ENCODE results near the gene TFB1M.
A peak's percentile ranks its signal among the peaks of the same experiment; 100 is the strongest.

TFB1M gene

DNA sequence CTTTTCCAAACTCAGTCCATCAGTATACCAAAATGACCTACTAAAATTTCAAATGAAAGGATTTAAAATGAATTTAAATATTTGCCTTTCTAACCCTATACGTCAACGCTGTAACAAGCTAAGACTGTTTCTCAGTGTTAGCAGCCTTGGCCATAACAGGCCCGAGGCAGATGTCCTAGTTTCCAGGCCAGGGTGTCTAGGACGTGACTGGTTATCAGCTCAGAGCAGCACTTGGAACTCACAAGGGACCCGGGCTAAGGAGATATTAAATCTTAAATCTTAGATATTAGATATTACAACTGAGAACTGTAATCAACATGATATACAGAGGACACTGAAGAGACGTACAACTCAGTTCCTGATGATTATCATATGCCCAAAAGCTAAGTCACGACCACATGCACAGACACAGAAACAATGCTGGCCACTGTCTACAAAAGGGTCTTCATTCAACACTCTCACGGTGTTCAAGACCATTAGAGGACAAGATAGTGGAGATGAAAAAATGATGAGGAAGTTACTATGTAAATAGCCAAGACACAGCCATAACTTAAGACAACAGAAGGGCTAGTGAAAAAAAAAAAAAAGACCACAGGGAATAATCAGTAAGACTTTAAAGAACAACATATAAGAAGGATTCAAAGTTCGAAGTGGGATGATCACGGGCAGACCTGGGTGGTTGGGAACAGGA, 50.8 kb downstream of the TFB1M start, which contains the start of gene CLDN20:
CLDN20 (plus strand) TSS at position 641 of the 691 bp plus-strand sequence. CDS start 11,707 bp downstream, outside the sequence.
- DNase-seq (ENCODE audit: low spot score) = no peak

DNA sequence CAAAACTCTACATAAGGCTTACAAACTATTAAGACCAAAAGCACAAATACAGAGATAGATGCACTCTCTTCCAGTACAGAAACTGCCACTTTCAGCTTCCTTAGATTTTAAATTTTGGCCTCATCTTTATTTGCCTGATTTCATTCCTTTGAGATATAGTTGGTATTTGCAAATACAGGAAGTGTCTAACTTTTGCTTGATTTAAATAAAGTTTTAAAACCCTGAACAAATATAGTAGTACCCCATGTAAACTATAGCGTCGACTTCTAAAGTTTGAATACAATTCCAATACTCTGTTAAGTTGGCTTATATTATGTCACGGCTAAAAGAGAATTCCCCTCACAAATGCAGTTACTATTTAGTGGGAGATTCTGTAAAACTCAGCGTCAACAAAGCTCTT, 51.6 kb downstream of the TFB1M start:
- no peak for DNase-seq (ENCODE audit: low spot score)

DNA sequence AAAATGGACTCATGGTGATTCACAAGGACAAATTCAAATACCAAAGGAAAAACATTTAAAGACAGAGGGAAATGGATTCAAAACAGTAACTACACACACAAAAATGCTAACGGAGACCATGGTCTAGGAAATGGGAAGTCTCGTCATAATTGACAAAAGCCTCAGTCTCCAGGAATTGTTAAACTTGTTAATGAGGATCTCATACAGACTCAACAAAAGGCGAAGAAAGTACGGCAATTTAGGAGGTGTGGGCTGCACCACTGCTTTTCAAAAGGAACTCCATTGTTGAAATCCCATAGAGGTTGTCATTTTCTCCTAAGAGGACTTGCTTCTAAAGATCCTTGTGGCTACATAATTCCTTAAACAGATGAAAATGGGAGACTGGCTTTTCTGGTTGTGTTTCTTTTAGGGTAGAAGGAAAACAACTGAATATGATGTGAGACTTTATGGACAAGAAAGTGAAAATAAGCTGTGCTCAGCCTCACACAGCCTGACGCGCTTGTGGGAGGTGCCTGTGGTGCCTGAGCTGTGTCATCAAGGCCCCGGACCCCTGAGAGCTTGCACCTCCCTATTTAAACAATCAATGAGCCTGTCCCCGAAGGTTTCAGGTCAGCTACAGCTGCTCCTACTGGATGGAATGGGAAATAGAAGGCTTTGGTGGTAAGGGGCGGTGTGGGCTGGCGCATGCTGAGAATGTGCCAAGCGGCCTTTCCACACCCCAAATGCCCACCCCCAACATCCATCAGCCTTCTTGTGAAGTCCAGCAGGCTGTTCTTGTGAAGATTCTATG, 53.0 kb downstream of the TFB1M start:
- no peak for DNase-seq (ENCODE audit: low spot score)

DNA sequence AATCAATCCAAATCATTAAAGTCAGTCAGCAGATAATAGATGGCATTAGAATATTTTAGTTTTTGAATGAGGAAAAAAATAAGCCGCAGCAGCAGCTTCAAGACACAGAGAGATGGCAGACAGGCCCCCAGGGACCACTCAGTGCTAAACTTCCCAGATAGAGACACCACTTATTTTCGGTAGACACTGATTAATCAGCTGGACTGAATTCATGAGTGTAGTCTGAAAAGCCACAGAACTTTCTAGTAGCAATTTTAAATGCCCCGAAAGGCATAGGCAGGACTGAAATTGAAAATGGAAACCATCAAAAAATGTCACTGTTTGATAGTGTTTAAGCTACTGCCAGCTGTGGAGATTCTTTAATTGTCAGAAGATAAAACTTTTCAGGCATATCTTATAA, 53.6 kb downstream of the TFB1M start:
- no peak for DNase-seq (ENCODE audit: low spot score)

DNA sequence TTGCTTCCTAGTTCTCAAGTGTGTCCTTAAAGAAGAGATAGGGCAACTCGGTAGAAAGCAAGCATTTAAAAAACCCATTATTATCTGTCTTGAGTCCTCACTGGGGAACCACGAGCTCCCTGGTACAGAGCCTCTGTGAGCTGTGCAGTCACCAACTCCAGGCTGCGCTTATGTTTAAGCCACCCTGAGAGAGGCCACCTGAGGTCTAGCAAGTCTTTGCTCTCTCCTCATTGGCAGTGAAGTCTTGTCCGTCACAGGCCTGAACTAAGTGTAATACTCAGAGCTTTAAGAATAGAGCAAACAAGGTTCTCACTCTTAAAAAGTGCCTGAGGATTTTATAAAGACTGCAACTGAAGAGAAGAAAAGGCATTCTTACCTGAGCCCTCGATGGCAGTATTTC, 54.4 kb downstream of the TFB1M start:
- DNase-seq (ENCODE audit: low spot score) = no peak

DNA sequence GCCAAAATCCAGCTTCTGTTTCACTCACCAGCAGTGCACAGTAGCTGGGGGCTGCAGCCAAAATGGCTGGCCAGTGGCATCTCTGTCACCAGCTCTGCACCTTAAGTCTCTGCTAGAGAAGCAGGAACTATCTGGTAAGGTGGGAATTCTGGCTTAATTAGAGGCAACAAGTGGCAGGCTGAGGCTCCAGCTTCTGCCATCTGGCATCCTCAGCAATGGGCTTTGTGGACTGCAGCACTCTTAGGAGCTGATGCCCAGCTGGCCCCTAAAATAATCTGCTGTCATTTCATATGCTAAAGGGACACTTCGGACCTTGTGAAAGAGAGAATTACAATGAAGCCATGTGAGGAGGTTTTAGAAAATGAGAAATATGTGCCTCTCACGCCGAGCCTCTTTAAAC, 55.1 kb downstream of the TFB1M start:
- no peak for DNase-seq (ENCODE audit: low spot score)

DNA sequence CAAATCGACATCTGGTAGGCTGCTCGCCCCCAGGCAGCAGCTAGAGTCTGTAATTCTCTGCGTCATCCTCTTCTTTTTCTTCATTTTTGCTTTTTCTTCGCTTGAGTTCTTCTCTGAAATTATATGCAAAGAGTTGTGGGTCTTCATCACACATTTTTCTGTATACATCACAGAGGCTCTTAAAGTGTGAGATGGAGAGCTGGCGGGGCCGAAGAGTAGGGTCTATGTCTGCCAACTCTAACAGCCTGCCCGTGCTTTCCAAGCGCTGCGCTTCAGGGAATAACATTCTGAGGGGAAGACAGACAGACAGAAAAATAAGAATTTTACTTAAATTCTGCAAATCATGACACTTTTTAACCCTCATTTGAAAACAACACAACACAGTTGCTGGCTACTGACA, 56.5 kb downstream of the TFB1M start:
- DNase-seq (ENCODE audit: low spot score) = no peak

DNA sequence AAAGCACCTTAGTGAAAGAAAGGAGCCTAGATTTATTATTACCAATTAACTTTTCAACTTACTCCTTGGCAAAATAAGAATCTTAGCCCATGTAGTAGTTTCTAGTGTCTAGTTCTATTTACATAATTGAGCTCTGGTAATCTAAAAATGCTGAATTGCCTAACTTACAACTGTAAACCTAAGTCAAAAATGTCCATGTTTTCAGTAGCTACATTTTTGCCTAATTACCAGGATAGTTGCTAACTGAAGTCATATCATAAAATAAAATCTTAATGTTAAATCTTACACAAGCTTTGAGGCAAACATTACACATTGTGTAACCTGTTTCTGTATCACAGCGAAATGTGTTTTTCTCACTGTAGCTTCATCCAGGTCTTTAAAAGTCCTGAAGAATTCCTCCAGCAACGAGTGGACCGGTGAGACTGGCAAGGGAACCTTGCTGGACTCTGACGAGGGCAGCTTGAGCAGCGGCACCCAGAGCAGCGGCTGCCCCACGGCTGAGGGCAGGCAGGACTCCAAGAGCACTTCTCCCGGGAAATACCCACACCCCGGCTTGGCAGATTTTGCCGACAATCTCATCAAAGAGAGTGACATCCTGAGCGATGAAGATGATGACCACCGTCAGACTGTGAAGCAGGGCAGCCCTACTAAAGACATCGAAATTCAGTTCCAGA, 58.0 kb downstream of the TFB1M start:
- no peak for DNase-seq (ENCODE audit: low spot score)

DNA sequence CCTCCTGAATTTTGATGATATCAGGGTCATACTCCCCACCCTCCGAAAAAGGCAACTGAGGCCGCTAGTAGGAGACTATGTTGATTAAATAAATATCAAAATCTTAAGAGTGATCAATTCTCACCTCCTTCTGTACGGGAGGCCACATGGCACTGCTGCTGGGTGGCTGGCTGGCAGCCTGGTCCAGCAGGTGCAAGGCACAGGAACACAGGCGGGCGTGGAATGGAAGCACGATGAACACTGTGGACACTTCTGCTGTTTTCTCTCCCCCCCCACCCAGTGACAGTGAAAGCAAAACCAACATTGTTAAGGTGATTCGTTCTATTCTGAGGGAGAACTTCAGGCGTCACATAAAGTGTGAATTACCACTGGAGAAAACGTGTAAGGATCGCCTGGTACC, 60.1 kb downstream of the TFB1M start:
- no peak for DNase-seq (ENCODE audit: low spot score)

DNA sequence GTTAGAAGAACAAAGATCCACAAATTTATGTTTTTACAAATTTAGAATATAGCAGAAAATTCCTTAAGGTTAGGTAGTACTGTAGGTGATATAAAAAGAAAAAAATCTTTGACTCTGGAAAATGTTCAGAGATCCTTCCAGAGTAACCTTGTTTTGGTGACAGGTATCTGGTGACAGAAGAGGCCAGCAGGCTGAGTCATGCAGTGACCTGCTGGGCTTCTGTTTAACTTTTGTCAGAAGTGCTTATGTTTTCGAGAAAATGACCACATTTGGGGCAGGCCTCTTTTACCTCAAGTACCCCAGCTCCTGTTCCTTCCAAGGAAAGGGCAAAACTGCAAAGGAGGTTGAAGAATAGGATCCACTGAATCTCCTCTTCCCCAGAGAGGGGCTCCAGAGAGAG, 60.9 kb downstream of the TFB1M start:
- DNase-seq (ENCODE audit: low spot score) = no peak

DNA sequence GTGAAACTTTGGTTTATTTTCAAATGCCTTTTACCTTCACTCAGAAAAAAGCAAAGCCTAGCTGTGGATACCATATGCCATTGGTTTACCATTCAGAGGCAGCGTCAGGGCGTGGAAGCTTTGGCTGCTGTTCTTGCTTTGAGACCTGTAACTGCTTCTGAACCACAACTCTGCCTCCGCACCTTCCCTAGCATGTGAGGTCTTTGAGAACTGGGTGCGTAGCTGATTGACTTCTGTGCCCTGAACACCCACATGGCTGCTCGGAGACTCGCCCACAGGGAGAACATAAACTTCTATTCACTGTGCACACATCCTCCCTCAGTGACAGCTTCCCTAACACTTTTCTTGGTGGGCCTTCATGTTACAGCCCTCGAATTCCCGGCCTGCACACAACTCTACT, 61.7 kb downstream of the TFB1M start:
- no peak for DNase-seq (ENCODE audit: low spot score)

DNA sequence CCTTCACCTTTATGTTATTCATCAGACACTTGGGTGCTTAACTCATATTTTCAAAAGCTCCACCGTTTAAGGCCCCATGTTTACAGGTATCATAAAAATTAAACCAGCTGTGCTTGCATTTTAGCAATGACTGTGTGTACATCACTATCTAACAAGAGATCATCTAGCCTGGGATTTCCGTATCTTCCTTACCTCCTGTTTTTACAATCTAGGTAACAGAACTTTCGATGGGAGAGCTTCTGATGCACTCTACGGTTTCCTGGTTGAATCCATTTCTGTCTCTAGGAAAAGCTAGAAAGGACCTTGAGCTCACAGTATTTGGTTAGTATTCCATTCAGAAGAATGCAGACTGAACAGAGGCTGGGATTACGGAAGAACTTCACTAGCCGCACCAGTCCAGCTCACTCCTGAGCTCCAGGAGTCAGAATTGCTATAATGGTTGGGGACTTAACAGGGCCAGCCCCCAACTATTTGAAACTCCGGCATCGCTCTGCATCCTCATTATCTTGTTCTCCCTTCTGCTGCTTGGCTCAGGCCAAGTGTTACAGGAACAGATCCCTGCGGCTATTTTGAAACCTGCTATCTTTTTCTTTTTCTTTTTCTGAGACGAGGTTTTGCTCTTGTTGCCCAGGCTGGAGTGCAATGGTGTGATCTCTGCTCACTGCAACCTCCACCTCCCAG, 63.4 kb downstream of the TFB1M start:
- no peak for DNase-seq (ENCODE audit: low spot score)

DNA sequence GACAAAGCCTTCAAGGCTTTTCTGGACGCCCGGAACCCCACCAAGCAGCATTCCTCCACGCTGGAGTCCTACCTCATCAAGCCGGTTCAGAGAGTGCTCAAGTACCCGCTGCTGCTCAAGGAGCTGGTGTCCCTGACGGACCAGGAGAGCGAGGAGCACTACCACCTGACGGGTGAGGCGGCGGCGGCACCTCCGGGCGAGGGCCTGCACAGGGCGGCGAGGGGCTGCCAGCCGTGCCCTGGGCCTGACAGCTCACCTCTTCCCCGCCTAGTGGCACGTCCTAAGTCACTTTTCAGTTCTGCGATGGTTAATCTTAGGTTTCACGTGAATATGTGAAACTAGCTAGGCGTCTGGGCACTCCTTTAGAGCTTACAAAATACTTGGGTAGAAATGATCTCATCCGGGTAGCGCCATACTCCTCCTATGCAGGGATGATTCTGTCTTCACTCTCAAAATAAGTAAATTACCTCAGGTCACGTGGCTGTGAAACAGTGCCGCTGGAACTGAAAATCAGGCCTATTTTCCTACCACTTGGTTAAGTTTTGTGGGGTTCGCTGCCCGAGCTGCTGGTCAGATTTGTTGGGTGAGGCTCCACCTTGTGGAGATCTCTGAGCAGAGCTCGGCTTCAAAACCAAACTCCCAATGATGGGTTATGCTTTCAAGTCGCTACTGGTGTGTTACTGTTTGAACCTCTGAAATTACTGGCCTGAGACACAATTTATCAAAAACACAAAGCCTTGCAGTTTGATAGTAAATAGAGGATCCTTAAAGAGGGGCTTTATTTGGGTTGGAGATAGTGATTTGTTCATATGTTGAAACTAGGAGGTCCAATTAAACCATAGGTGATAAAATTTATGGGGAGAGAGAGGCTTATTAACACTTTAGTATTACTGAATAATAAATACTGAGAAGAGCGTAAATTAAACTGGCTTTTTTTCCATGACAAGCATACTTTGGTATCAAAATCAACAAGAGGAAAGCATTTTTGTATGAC, 66.0 kb downstream of the TFB1M start:
- peak; percentile 77 for DNase-seq (ENCODE audit: low spot score)

DNA sequence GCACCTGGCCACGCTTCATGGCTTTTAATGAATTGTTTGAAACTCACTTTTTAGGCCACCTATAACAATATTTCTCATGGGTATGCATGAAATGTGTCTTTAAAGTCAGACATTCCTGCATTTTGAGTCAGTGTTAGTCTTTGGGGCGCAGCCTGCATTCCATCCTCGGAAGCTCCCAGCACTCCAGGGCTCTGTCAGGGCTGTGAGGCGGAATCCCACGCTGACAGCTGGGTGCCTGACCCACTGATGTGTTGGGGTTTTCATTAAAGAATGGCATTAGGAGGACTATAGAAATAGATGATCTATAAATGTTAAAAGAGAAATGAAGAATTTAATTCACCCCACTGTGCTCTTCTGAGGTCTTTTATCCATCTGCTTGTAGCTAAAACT, 66.7 kb downstream of the TFB1M start:
- DNase-seq (ENCODE audit: low spot score) = no peak

DNA sequence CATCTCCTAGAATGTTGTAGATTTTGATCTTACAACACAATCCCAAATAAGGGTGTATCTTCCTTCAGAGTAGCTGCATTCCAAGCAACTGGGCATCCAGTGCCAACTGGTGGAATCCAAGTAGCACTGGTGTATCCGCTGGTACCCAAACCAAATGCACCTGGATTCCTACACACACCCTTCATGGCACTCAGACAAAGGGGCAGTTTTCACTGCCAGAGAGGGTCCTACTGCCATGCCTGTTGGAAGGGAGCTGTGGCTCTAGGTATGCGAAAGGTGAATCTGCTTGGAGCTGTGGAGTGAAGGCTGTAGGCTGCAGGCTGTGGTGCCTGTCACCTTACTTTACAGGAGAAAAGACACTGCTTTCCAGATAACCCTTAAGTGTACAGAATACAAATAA, 67.5 kb downstream of the TFB1M start:
- no peak for DNase-seq (ENCODE audit: low spot score)

DNA sequence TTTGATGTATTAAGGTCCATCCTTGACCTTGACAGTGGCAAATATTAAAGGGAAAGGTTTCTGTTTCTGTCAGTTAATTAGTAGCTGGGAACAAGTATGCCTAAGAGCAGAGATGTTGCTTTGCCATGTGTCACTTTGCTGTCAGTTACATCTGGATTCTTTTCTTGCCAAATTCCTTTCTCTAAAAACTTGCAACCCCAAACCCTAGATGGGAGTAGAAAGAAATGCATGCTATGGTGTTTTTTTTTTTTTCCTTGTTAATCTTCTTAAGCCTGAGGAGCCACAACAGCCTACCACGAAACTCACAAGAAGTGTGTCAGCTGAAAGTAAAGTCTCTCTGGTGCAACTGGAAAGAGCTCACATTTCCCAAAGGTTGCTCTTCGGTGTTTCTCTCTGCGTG, 68.5 kb downstream of the TFB1M start:
- no peak for DNase-seq (ENCODE audit: low spot score)

DNA sequence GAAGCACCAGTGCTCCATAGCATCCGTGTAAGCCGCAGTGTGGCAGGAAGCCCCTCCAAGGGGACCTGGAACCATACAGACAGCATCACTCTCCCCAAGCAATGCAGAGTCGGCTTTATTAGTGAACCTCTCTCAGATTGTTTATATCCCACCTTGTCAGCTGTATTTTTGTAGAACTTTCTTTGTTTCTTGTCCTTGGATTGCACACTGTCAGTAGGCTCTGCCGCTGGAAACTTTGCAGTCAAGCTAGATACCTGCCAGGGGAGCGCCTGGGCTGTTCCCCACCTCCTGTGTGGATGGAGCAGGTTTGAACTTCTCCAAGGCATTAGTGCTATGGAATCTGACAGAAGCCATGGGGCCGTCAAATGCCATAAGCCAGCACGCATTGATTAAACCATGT, 69.1 kb downstream of the TFB1M start:
- no peak for DNase-seq (ENCODE audit: low spot score)

DNA sequence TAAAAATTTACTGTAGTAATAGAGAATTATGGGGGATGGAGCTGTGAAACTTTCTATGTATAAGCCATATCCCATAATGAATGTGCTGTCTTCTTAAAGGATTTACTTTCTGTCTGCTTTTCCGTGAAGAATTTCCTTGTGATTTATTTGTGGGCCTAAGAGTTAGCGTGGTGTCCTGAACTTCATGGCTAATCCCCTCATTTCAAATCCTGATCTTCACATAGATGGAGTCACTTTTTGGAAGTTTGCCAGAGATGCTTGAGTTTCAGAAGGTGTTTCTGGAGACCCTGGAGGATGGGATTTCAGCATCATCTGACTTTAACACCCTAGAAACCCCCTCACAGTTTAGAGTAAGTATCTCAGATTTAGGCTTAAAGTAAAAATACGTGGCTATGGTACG, 69.8 kb downstream of the TFB1M start:
- DNase-seq (ENCODE audit: low spot score) = no peak

DNA sequence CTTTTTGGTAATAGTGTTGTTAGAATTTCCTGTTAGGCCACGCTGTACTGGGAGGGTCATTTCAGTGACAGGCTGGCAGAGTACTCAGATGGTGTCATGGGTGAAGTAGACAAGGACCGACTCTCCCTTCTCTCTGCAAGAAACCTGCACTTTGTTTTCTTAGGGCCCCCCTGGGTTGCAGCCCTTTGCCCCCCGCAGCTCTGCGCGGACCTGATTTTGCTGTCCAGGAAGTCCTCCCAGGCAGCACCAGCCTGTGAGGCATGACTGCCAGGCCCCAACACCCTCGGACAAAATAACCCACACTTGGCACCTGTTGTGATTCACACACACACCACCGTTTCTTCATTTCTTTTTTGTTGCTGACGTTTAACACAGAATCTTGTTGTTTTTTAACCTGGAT, 72.3 kb downstream of the TFB1M start:
- DNase-seq (ENCODE audit: low spot score) = no peak

DNA sequence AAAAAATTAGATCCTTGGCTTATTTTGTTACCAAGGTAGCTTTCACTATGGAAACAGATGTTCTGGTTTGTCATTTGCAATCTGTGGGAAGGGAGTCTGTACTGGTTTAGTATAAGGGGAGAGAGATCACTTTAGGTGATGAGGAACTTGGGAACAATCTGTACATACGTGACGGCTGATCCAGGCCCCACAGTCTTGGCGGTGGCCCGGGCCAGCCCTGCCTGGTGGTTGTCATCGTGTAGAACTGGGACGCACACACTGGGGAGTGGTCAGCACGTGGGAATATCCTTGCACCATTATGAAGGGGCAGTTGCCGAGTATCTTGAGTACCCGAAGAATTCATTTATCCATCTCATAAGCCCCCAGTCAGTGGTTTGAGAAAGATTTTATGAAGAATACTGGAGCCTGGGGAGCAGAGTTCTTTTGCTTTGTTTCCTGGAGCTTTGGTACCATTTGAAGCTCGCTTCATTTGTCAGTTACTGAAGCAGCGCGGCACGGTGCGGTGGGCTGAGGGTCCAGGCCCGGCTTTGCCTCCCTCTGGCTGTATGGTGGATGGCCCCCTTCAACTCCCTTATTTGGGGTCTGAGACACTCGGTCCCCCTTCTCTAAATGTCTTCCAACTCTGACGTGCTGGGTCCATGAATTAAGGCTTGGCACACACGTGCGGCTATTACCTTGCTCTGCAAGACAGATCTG, 73.2 kb downstream of the TFB1M start:
- DNase-seq (ENCODE audit: low spot score) = no peak

DNA sequence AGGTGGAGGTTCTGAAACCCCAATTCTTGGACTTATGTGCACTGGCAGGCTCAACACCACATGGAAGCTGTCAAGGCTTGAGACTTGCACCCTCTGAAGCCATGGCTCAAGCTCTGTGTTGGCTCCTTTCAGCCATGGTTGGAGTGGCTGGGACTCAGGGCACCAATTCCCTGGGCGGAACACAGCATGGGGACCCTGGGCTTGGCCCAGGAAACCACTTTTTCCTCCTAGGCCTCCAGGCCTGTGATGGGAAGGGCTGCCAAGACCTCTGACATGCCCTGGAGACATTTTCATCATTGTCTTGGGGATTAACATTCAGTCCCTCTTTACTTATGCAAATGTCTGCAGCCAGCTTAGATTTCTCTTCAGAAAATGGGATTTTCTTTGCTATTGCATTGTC, 76.7 kb downstream of the TFB1M start:
- DNase-seq (ENCODE audit: low spot score) = no peak
